ENCODE results near the gene ADARB1. TPM values are rescaled to one million over a fixed set of nuclear protein-coding genes. Genes with fewer than 3 reads are reported as not detected.

The ADARB1 gene
- total and polyA plus RNA-seq, 9 of the 15 experiments (the other 6 are each of a cell fraction or from before 2014, with no cell fraction given) = 6.7 to 16.0 (median 8.3) TPM

- TF ChIP-seq ZNF512 (tag; IDR thresholded peaks at IDR 0.05) = no peak
- no peak for TF ChIP-seq PHF20 (IDR thresholded peaks at IDR 0.05; ENCODE audit: partially characterized antibody)
- TF ChIP-seq CC2D1A (IDR thresholded peaks at IDR 0.05) = peak; percentile 56; the same call in 1 of the 2 replicates
- TF ChIP-seq LEF1 (IDR thresholded peaks at IDR 0.05) = peak; percentile 94
- peak; percentile 97 for TF ChIP-seq HDAC2 (IDR thresholded peaks at IDR 0.05)
- TF ChIP-seq CAMTA2 (CRISPR knock-in tag; conservative IDR thresholded peaks at IDR 0.05) = no peak
- peak; percentile 87 for TF ChIP-seq ETV1 (tag; conservative IDR thresholded peaks at IDR 0.05; ENCODE audit: low read depth)
- TF ChIP-seq PTTG1 (tag; IDR thresholded peaks at IDR 0.05; ENCODE audit: low read depth) = no peak
- no peak for TF ChIP-seq NR1H2 (CRISPR knock-in tag; IDR thresholded peaks at IDR 0.05)
- TF ChIP-seq ZNF445 (CRISPR knock-in tag; IDR thresholded peaks at IDR 0.05; ENCODE audit: low read depth) = no peak
- TF ChIP-seq CREB1 (IDR thresholded peaks at IDR 0.05) = peak; percentile 58
- TF ChIP-seq CREB1 (CRISPR knock-in tag; IDR thresholded peaks at IDR 0.05) = no peak
- no peak for TF ChIP-seq ZNF184 (CRISPR knock-in tag; IDR thresholded peaks at IDR 0.05)
- peak; percentile 95 to 98 for TF ChIP-seq KDM1A (IDR thresholded peaks at IDR 0.05)
- no peak for TF ChIP-seq POLR2A (conservative IDR thresholded peaks at IDR 0.05)
- no peak for TF ChIP-seq ARID4B (CRISPR knock-in tag; IDR thresholded peaks at IDR 0.05)
- TF ChIP-seq DMBX1 (CRISPR knock-in tag; IDR thresholded peaks at IDR 0.05; ENCODE audit: borderline replicate concordance) = peak; percentile 89
- TF ChIP-seq ZNF696 (CRISPR knock-in tag; conservative IDR thresholded peaks at IDR 0.05) = no peak
- TF ChIP-seq TAL1 (IDR thresholded peaks at IDR 0.05) = peak; percentile 97
- TF ChIP-seq PKNOX1 (IDR thresholded peaks at IDR 0.05) = 0 out of 2 replicates have a peak, but pooled peaks have one; percentile 19
- no peak for TF ChIP-seq FOXJ2 (tag; IDR thresholded peaks at IDR 0.05)
- no peak for TF ChIP-seq ZNF586 (CRISPR knock-in tag; conservative IDR thresholded peaks at IDR 0.05)
- peak; percentile 81; the same call in 1 of the 2 replicates for TF ChIP-seq ZNF395 (CRISPR knock-in tag; IDR thresholded peaks at IDR 0.05)
Observed at GRCh38 chr21:45256912-45257672, 182.7 kb downstream of the ADARB1 start (continued).

Data from K562 (cell line).